GM23338 (cell line): Measurements from ENCODE around the gene UNKL. TPM values are rescaled to one million over a fixed set of nuclear protein-coding genes. Genes with fewer than 3 reads are reported as not detected.

Source experiments
- ATAC-seq: fragments of 200-7000 bp; cut with Tn5 transposase; 3 replicates; pipeline ENCODE4 v1.9.1; 2020
- DNase-seq: peaks from one replicate; pipeline ENCODE4 v3.0.0-alpha.2; 2015; ENCODE audit warnings: low spot score
- H2AFZ ChIP-seq: fragments of 200-600 bp; sonication (generic); 2 replicates; pipeline ENCODE4 v1.8.0; 2016; ENCODE audit warnings: antibody characterized with exemption, mild to moderate bottlenecking, moderate library complexity
- H3F3A ChIP-seq: fragments of 200-600 bp; sonication (generic); replicated peaks from 2 replicates; pipeline ENCODE4 v1.8.0; 2017; ENCODE audit warnings: antibody characterized with exemption, mixed run types, low read depth
- H3K27ac ChIP-seq: fragments of 200-600 bp; sonication (generic); 2 replicates; pipeline ENCODE4 v1.6.1; 2016; ENCODE audit warnings: low read depth
- H3K27me3 ChIP-seq: fragments of 200-600 bp; sonication (generic); 2 replicates; pipeline ENCODE4 v1.8.0; 2016; ENCODE audit warnings: mild to moderate bottlenecking, mixed run types, moderate library complexity; ENCODE audit not compliant: insufficient read depth
- H3K36me3 ChIP-seq: fragments of 200-600 bp; sonication (generic); 2 replicates; pipeline ENCODE4 v1.8.0; 2016; ENCODE audit warnings: mild to moderate bottlenecking; ENCODE audit not compliant: insufficient read depth
- H3K4me1 ChIP-seq: fragments of 200-600 bp; sonication (generic); 2 replicates; pipeline ENCODE4 v1.8.0; 2016; ENCODE audit warnings: mild to moderate bottlenecking, moderate library complexity; ENCODE audit not compliant: insufficient read depth
- H3K4me2 ChIP-seq: fragments of 200-600 bp; sonication (generic); 2 replicates; pipeline ENCODE4 v1.7.1; 2017; ENCODE audit warnings: mixed run types
- H3K4me3 ChIP-seq: fragments of 200-600 bp; sonication (generic); 2 replicates; pipeline ENCODE4 v1.6.1; 2016; ENCODE audit warnings: mixed run types
- H3K79me2 ChIP-seq: fragments of 200-600 bp; sonication (generic); replicated peaks from 2 replicates; pipeline ENCODE4 v1.8.0; 2017; ENCODE audit warnings: mild to moderate bottlenecking; ENCODE audit not compliant: insufficient read depth
- H3K9me2 ChIP-seq: fragments of 200-600 bp; sonication (generic); 2 replicates; pipeline ENCODE4 v1.8.0; 2017; ENCODE audit not compliant: insufficient read depth
- H4K20me1 ChIP-seq: fragments of 200-600 bp; sonication (generic); replicated peaks from 2 replicates; pipeline ENCODE4 v1.8.0; 2017; ENCODE audit warnings: mild to moderate bottlenecking; ENCODE audit not compliant: insufficient read depth
- H3K27ac Mint-ChIP-seq: 2 replicates; pipeline ENCODE4 v1.8.0; 2020; ENCODE audit warnings: inconsistent platforms, mild to moderate bottlenecking, moderate library complexity, mixed read lengths
- H3K27me3 Mint-ChIP-seq: 3 replicates; pipeline ENCODE4 v1.8.0; 2022; ENCODE audit warnings: low read depth, mild to moderate bottlenecking, moderate library complexity, mixed read lengths, inconsistent platforms; ENCODE audit not compliant: insufficient read depth, poor library complexity
- H3K36me3 Mint-ChIP-seq: 3 replicates; pipeline ENCODE4 v1.8.0; 2021; ENCODE audit warnings: low read depth, mild to moderate bottlenecking, inconsistent platforms, moderate library complexity, mixed read lengths
- H3K4me1 Mint-ChIP-seq: 3 replicates; pipeline ENCODE4 v1.8.0; 2020; ENCODE audit warnings: mild to moderate bottlenecking, inconsistent platforms, mixed read lengths
- H3K4me3 Mint-ChIP-seq: 3 replicates; pipeline ENCODE4 v1.8.0; 2021; ENCODE audit warnings: moderate library complexity, mild to moderate bottlenecking, inconsistent platforms, mixed read lengths
- H3K9me3 Mint-ChIP-seq: 3 replicates; pipeline ENCODE4 v1.8.0; 2020; ENCODE audit warnings: moderate library complexity, mild to moderate bottlenecking, inconsistent platforms, mixed read lengths
- CREB1 ChIP-seq: fragments of 250-450 bp; sonication (Bioruptor Pico); IDR thresholded peaks from 2 replicates; pipeline ENCODE4 v1.5.0; 2020; ENCODE audit warnings: low read depth, mild to moderate bottlenecking, moderate library complexity
- CTCF ChIP-seq, 2 experiments: fragments of 200-600 bp in 1 of 2; sonication (generic) in 1 of 2; conservative IDR thresholded peaks; 2 replicates each; pipeline versions ENCODE4 v1.5.1 to v1.6.1; 2016 to 2017; ENCODE audit warnings: antibody characterized with exemption in 2 of 2, low read depth in 2 of 2, mild to moderate bottlenecking in 2 of 2, moderate library complexity in 1 of 2
- ETS1 ChIP-seq: IDR thresholded peaks from 2 replicates; pipeline ENCODE4 v1.6.1; 2016; ENCODE audit warnings: antibody characterized with exemption
- EZH2 ChIP-seq: fragments of 200-600 bp; sonication (generic); IDR thresholded peaks from one replicate; pipeline ENCODE4 v1.8.0; 2017; ENCODE audit warnings: antibody characterized with exemption, mild to moderate bottlenecking, low read depth; ENCODE audit not compliant: unreplicated experiment
- JUNB ChIP-seq: IDR thresholded peaks from one replicate; pipeline ENCODE4 v1.6.1; 2016; ENCODE audit warnings: antibody characterized with exemption; ENCODE audit not compliant: unreplicated experiment
- NANOG ChIP-seq: IDR thresholded peaks from 2 replicates; pipeline ENCODE4 v1.6.1; 2016; ENCODE audit warnings: antibody characterized with exemption, borderline replicate concordance
- STAT1 ChIP-seq: IDR thresholded peaks from one replicate; pipeline ENCODE4 v1.6.1; 2016; ENCODE audit warnings: antibody characterized with exemption; ENCODE audit not compliant: unreplicated experiment
- ZNF114 ChIP-seq: fragments of 250-450 bp; sonication (Bioruptor Pico); IDR thresholded peaks from 2 replicates; pipeline ENCODE4 v1.5.0; 2020; ENCODE audit warnings: mild to moderate bottlenecking, moderate library complexity
- ZNF331 ChIP-seq: fragments of 250-450 bp; sonication (Bioruptor Pico); IDR thresholded peaks from 2 replicates; pipeline ENCODE4 v1.5.0; 2020; ENCODE audit warnings: low read depth, mild to moderate bottlenecking, moderate library complexity
- polyA plus RNA-seq: library from polyadenylated mRNA; unstranded; fragments of >200 nt; fragmentation: Nextera tagmentation; extraction: Ambion mirVana; gene quantifications from 2 replicates; pipeline ENCODE4 v1.2.1, GENCODE V29; 2016
- total RNA-seq: library from RNA; depleted of rRNA; stranded (reverse); fragments of >200 nt; shearing (Covaris generic); gene quantifications from 2 replicates; pipeline ENCODE4 v1.2.3, GENCODE V29; 2014

UNKL gene
- total and polyA plus RNA-seq, 2 experiments from 2014 or later: 16.7 to 28.7 TPM

- H3F3A ChIP-seq: no peaks in the 10 kb centered on the region
- no peak overlapping the region for H3K27ac Mint-ChIP-seq
- H3K4me2 ChIP-seq: no peak overlapping the region
- no peaks in the 10 kb centered on the region for H3K4me1 ChIP-seq
- H3K36me3 Mint-ChIP-seq: peaks cover 8% of the 10 kb centered on the region; the same call in 2 of the 3 replicates
- no peaks in the 10 kb centered on the region for H3K79me2 ChIP-seq
- no peak overlapping the region for H3K4me3 Mint-ChIP-seq
- DNase-seq: no peak
- no peak overlapping the region for H3K27ac ChIP-seq
- H3K4me3 ChIP-seq: no peak overlapping the region
- no peaks in the 10 kb centered on the region for H3K9me3 Mint-ChIP-seq
- H3K9me2 ChIP-seq: no peaks in the 10 kb centered on the region
- ATAC-seq: no peak
- no peaks in the 10 kb centered on the region for H3K36me3 ChIP-seq
- no peak for TF ChIP-seq STAT1
- TF ChIP-seq CTCF (conservative IDR thresholded peaks at IDR 0.05; ENCODE audit: low read depth in 2 of 2): no peak
- no peak for TF ChIP-seq ETS1
- TF ChIP-seq EZH2: no peak
- no peak for TF ChIP-seq ZNF114
- no peaks in the 10 kb centered on the region for H3K4me1 Mint-ChIP-seq
- H4K20me1 ChIP-seq: no peaks in the 10 kb centered on the region
- peaks cover 8% of the 10 kb centered on the region for H3K27me3 Mint-ChIP-seq
- no peak overlapping the region for H2AFZ ChIP-seq
- no peaks in the 10 kb centered on the region for H3K27me3 ChIP-seq
These were observed 32.0 kb upstream of the UNKL start for GRCh38 chr16:1446296-1447080.

- no peaks in the 10 kb centered on the region for H3K27me3 ChIP-seq
- Mint-ChIP-seq H3K27me3 (peaks cover 7% of the 10 kb centered on the region), H3K4me3 (no peak overlapping the region), H3K9me3 (no peaks in the 10 kb centered on the region), H3K4me1 (no peaks in the 10 kb centered on the region), H3K36me3 (peaks cover 6% of the 10 kb centered on the region; the same call in 2 of the 3 replicates), H3K27ac (no peak overlapping the region)
- H3K4me3 ChIP-seq: no peak overlapping the region
- no peaks in the 10 kb centered on the region for H3K4me1 ChIP-seq
- DNase-seq (no peak), ATAC-seq (no peak)
- H3K36me3 ChIP-seq: no peaks in the 10 kb centered on the region
- H3K27ac ChIP-seq: no peak overlapping the region
- no peak overlapping the region for H3K4me2 ChIP-seq
- H3K79me2 ChIP-seq: no peaks in the 10 kb centered on the region
- no peaks in the 10 kb centered on the region for H3K9me2 ChIP-seq
- no peaks in the 10 kb centered on the region for H4K20me1 ChIP-seq
- H2AFZ ChIP-seq: no peak overlapping the region
- no peaks in the 10 kb centered on the region for H3F3A ChIP-seq
- TF ChIP-seq CREB1 (CRISPR knock-in tag): no peak
- no peak for TF ChIP-seq ZNF114
- TF ChIP-seq CTCF (conservative IDR thresholded peaks at IDR 0.05; ENCODE audit: low read depth in 2 of 2): no peak
- TF ChIP-seq NANOG: no peak
- TF ChIP-seq ZNF331: no peak
- TF ChIP-seq ETS1: no peak
- TF ChIP-seq JUNB: no peak
These were observed 31.2 kb upstream of the UNKL start for GRCh38 chr16:1445518-1446203.
